Mesenchymal stem cell (in vitro differentiated cells and primary cell): ENCODE measurements around the gene CRY2.

Experiments
- DNase-seq: peaks from one replicate; pipeline ENCODE4 v3.0.0-alpha.2; 2013
- H2AFZ ChIP-seq: one replicate; pipeline ENCODE4 v1.6.1; 2013; ENCODE audit warnings: low read depth, mild to moderate bottlenecking, control low read depth, inconsistent platforms, low read length, moderate library complexity
- H2AK5ac ChIP-seq: 2 replicates; pipeline ENCODE4 v1.6.1; 2013; ENCODE audit warnings: low read length, moderate library complexity, mild to moderate bottlenecking, inconsistent platforms; ENCODE audit not compliant: severe bottlenecking
- H2BK120ac ChIP-seq: one replicate; pipeline ENCODE4 v1.6.1; 2013; ENCODE audit warnings: low read depth, mild to moderate bottlenecking, inconsistent platforms, low read length, moderate library complexity
- H2BK12ac ChIP-seq, 2 experiments: one replicate each; pipeline ENCODE4 v1.6.1; 2013; ENCODE audit warnings: inconsistent platforms in 2 of 2, low read length in 2 of 2, mild to moderate bottlenecking in 2 of 2, moderate library complexity in 2 of 2, control low read depth in 1 of 2
- H2BK15ac ChIP-seq: one replicate; pipeline ENCODE4 v1.6.1; 2013; ENCODE audit warnings: mild to moderate bottlenecking, low read depth, inconsistent platforms; ENCODE audit not compliant: poor library complexity, severe bottlenecking
- H2BK5ac ChIP-seq: 2 replicates; pipeline ENCODE4 v1.6.1; 2013; ENCODE audit warnings: low read depth, mild to moderate bottlenecking, low read length, control low read depth, inconsistent platforms; ENCODE audit not compliant: poor library complexity, severe bottlenecking
- H3K14ac ChIP-seq, 2 experiments: one replicate each; pipeline ENCODE4 v1.6.1; 2013; ENCODE audit warnings: inconsistent platforms in 2 of 2, low read length in 2 of 2, control low read depth in 1 of 2, mild to moderate bottlenecking in 1 of 2, moderate library complexity in 1 of 2
- H3K18ac ChIP-seq, 2 experiments: one replicate each; pipeline ENCODE4 v1.6.1; 2013; ENCODE audit warnings: inconsistent platforms in 2 of 2, low read length in 2 of 2, control low read depth in 1 of 2, low read depth in 1 of 2, mild to moderate bottlenecking in 1 of 2
- H3K23ac ChIP-seq, 2 experiments: one replicate each; pipeline ENCODE4 v1.6.1; 2013; ENCODE audit warnings: inconsistent platforms in 2 of 2, low read length in 2 of 2, mild to moderate bottlenecking in 2 of 2, moderate library complexity in 2 of 2, control low read depth in 1 of 2
- H3K27ac ChIP-seq: 2 replicates; pipeline ENCODE4 v1.5.1; 2013; ENCODE audit warnings: mild to moderate bottlenecking, moderate library complexity, low read length, control low read depth, inconsistent platforms; ENCODE audit not compliant: poor library complexity, severe bottlenecking
- H3K27me3 ChIP-seq, 2 experiments: 2 replicates each; pipeline versions ENCODE4 v1.6.1 to v1.7.0; 2013; ENCODE audit warnings: low read length in 2 of 2, mild to moderate bottlenecking in 2 of 2, moderate library complexity in 2 of 2, control low read depth in 1 of 2, inconsistent platforms in 1 of 2; ENCODE audit not compliant: control insufficient read depth in 1 of 2, insufficient read depth in 1 of 2
- H3K36me3 ChIP-seq, 2 experiments: 2 replicates each; pipeline versions ENCODE4 v1.6.1 to v1.7.0; 2013; ENCODE audit warnings: low read length in 2 of 2, control low read depth in 1 of 2, inconsistent platforms in 1 of 2, low read depth in 1 of 2, mild to moderate bottlenecking in 1 of 2; ENCODE audit not compliant: insufficient read depth in 2 of 2, control insufficient read depth in 1 of 2
- H3K4ac ChIP-seq, 2 experiments: one replicate each; pipeline ENCODE4 v1.6.1; 2013; ENCODE audit warnings: inconsistent platforms in 2 of 2, low read length in 2 of 2, mild to moderate bottlenecking in 2 of 2, moderate library complexity in 2 of 2, control low read depth in 1 of 2, low read depth in 1 of 2
- H3K4me1 ChIP-seq: 2 replicates; pipeline ENCODE4 v1.6.1; 2013; ENCODE audit warnings: low read depth, low read length, control low read depth; ENCODE audit not compliant: control insufficient read depth, insufficient read depth
- H3K4me2 ChIP-seq: 2 replicates; pipeline ENCODE4 v1.6.1; 2013; ENCODE audit warnings: low read length, mild to moderate bottlenecking, inconsistent platforms; ENCODE audit not compliant: poor library complexity, severe bottlenecking
- H3K4me3 ChIP-seq, 2 experiments: 2 replicates each; pipeline versions ENCODE4 v1.5.1 to v1.7.0; 2013; ENCODE audit warnings: low read length in 2 of 2, mild to moderate bottlenecking in 2 of 2, control low read depth in 1 of 2, low read depth in 1 of 2; ENCODE audit not compliant: insufficient read depth in 1 of 2
- H3K79me1 ChIP-seq: replicated peaks from 2 replicates; pipeline ENCODE4 v1.6.1; 2013; ENCODE audit warnings: mild to moderate bottlenecking, control low read depth, low read length, inconsistent platforms; ENCODE audit not compliant: poor library complexity, severe bottlenecking
- H3K9ac ChIP-seq: 2 replicates; pipeline ENCODE4 v1.7.0; 2013; ENCODE audit warnings: mild to moderate bottlenecking, low read length, moderate library complexity
- H3K9me3 ChIP-seq: 2 replicates; pipeline ENCODE4 v1.7.0; 2013; ENCODE audit warnings: mild to moderate bottlenecking, low read length; ENCODE audit not compliant: control insufficient read depth
- H4K8ac ChIP-seq: one replicate; pipeline ENCODE4 v1.6.1; 2013; ENCODE audit warnings: inconsistent platforms, mild to moderate bottlenecking, low read length, moderate library complexity
- H4K91ac ChIP-seq: one replicate; pipeline ENCODE4 v1.6.1; 2013; ENCODE audit warnings: mild to moderate bottlenecking, low read length, inconsistent platforms
- whole genome bisulfite sequencing: methylation state at CpG from one replicate; pipeline ENCODE4 v1.1.7; 2013; ENCODE audit warnings: mixed read lengths; 5-methylcytosine and 5-hydroxymethylcytosine counted together

CRY2 gene

DNA sequence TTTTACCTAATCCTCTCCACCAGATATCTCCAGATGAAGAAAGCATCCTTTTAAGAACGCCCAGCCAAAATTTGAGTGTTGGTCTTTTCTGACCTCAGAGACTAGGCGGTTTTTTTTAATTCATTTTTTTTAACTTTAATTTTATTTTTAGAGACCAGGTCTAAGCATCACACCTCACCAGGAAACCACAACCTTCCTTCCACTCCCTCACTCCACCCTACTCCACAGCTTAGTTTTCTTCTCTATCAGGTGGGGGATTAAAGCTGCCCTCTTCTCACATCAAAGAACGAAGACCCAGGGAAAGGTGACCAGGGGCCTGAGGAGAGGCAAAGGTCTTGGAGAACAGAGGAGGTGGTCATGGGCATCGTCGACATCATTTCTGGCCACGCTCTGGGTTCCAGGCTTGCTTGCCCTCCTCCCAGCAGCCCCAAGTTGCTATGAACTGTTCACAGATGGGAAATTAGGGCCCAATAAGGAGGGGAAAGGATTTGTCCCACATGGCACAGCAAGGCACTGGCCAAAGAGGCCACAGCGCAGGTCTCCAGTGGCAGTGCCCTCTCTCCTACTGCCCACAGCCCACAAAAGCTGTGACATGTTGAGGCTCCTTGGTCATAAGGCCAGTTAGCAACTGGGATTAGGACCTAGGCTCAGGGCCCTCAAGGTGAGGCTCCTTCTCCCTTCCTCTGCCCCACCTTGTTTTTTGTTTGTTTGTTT is 71.8 kb downstream of the CRY2 start:
- Histone ChIP-seq H3K4me2 (peak overlapping the region; percentile 99), H3K9ac (peak overlapping the region; percentile 99), H3K9me3 (no peaks in the 10 kb centered on the region), H2BK5ac (no peak overlapping the region), H3K4me1 (peaks cover 37% of the 10 kb centered on the region), H2AK5ac (no peak overlapping the region), H3K79me1 (peaks cover 22% of the 10 kb centered on the region), H3K18ac (no peak overlapping the region), H3K27me3 (peaks cover 28 to 29% of the 10 kb centered on the region in 2 experiments), H3K4ac (no peak overlapping the region), H2AFZ (peak overlapping the region; percentile 29), H3K4me3 (peak overlapping the region in 1 of 2 experiments; percentile 100), H2BK120ac (no peak overlapping the region), H4K91ac (no peak overlapping the region), H3K36me3 (peaks cover 22% of the 10 kb centered on the region in 2 experiments), H4K8ac (no peak overlapping the region), H2BK15ac (no peak overlapping the region), H3K23ac (no peak overlapping the region), H3K14ac (no peak overlapping the region), H3K27ac (no peak overlapping the region), H2BK12ac (peak overlapping the region in 1 of 2 experiments; percentile 74)
- WGBS = 83% methylated on average over 6 of the region's 7 CpGs
- DNase-seq = no peak

DNA sequence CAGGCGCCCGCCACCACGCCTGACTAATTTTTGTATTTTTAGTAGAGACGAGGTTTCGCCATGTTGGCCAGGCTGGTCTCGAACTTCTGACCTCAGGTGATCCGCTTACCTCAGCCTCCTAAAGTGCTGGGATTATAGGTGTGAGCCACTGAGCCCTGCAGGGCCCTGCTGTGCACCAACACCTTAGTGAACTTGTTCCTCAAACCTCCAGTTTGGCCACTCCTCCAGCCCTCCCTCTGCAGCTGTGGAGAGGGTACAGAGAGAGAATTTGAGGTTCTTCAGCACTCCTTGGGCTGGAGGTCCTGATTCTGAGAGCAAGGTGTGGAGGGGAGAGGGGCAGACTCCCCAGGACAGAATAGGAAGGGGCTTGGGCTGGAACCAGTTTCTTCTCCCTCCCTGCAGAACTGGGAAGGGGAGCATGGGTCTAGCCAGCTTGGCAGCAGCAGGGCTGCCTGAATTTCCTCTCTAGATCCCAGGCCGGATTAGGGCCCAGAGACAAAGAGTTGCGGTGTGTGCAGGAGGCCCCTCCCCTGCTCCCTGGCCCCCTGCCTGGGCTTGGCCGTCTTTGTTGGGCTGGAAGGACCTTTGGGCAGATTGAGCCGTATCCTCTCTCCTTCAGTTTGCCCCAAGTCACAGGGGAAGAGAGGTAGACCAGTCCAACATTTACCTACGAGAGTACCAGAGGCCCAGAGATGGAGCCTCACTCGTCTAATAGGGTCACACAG is 72.7 kb downstream of the CRY2 start:
- H2BK15ac ChIP-seq = no peak overlapping the region
- no peak overlapping the region for H2BK12ac ChIP-seq
- H3K4ac ChIP-seq = no peak overlapping the region
- H3K4me3 ChIP-seq = no peak overlapping the region
- no peak overlapping the region for H3K23ac ChIP-seq
- H3K27me3 ChIP-seq = peaks cover 35 to 38% of the 10 kb centered on the region in 2 experiments
- peaks cover 14% of the 10 kb centered on the region for H3K79me1 ChIP-seq
- WGBS = 82% methylated on average over 13 of the region's 13 CpGs
- H3K9me3 ChIP-seq = no peaks in the 10 kb centered on the region
- no peak overlapping the region for H2AFZ ChIP-seq
- no peak overlapping the region for H3K27ac ChIP-seq
- H3K4me1 ChIP-seq = peaks cover 33% of the 10 kb centered on the region
- H3K9ac ChIP-seq = no peak overlapping the region
- no peak overlapping the region for H3K4me2 ChIP-seq
- H2BK5ac ChIP-seq = no peak overlapping the region
- no peak overlapping the region for H4K91ac ChIP-seq
- H3K36me3 ChIP-seq = peaks cover 13 to 14% of the 10 kb centered on the region in 2 experiments
- H4K8ac ChIP-seq = no peak overlapping the region
- no peak overlapping the region for H3K14ac ChIP-seq
- no peak overlapping the region for H2BK120ac ChIP-seq
- peak overlapping the region; percentile 70 for H2AK5ac ChIP-seq
- no peak for DNase-seq
- no peak overlapping the region for H3K18ac ChIP-seq

DNA sequence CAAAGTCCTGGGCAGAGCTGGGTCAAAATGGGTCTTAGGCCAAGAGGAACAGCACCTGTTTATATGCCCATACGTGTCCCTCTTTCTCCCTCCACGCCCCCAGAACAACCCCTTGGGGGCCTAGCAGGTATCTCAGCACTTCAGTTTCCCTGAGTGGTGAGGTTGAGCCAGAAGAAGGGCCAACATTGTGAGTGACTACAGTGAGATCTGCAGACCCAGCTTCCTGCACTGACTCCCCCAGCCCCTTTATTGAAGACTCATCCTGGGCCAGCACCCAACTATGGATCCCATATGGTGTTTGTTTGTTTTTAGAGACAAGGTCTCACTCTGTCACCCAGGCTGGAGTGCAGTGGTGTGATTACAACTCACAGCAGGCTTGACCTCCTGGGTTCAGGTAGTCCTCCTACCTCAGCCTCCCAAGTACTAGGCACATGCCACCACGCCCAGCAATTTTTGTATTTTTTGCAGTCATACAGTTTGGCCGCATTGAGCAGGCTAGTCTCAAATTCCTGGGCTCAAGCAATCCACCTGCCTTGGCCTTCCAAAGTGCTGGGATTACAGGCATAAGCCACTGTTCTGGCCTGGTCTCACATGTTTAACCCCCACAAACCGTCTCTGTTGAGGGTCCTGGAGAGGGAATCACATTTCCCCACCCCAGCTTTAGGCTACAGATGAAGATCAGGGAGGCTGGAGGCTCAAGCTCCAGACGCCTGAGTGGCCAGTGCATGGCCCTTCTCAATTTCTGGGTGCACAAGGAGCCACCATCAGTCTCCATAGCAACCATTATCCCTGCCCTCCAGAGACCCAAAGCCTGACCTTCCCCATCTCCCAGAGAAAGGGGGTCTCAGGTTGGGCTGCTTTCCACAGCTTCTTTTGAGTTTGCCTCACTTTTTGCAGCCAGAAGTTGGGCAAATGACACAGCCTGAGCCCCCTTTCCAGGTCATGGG is 73.5 kb downstream of the CRY2 start:
- peaks cover 5 to 6% of the 10 kb centered on the region in 2 experiments for H3K36me3 ChIP-seq
- H2BK120ac ChIP-seq = no peak overlapping the region
- no peak overlapping the region for H2BK12ac ChIP-seq
- no peak overlapping the region for H3K4me2 ChIP-seq
- no peak overlapping the region for H2AFZ ChIP-seq
- no peak overlapping the region for H3K4me3 ChIP-seq
- peaks cover 36 to 40% of the 10 kb centered on the region in 2 experiments for H3K27me3 ChIP-seq
- H3K23ac ChIP-seq = no peak overlapping the region
- no peaks in the 10 kb centered on the region for H3K9me3 ChIP-seq
- H3K18ac ChIP-seq = no peak overlapping the region
- no peak overlapping the region for H3K4ac ChIP-seq
- DNase-seq = no peak
- H4K8ac ChIP-seq = no peak overlapping the region
- H4K91ac ChIP-seq = no peak overlapping the region
- peaks cover 33% of the 10 kb centered on the region for H3K4me1 ChIP-seq
- no peak overlapping the region for H3K9ac ChIP-seq
- 73% methylated on average over 5 of the region's 6 CpGs for WGBS
- H3K79me1 ChIP-seq = peaks cover 6% of the 10 kb centered on the region
- no peak overlapping the region for H3K14ac ChIP-seq
- H2BK15ac ChIP-seq = no peak overlapping the region
- H3K27ac ChIP-seq = no peak overlapping the region
- no peak overlapping the region for H2AK5ac ChIP-seq
- no peak overlapping the region for H2BK5ac ChIP-seq
